ENCODE measurements around the gene PRR36.

DNA sequence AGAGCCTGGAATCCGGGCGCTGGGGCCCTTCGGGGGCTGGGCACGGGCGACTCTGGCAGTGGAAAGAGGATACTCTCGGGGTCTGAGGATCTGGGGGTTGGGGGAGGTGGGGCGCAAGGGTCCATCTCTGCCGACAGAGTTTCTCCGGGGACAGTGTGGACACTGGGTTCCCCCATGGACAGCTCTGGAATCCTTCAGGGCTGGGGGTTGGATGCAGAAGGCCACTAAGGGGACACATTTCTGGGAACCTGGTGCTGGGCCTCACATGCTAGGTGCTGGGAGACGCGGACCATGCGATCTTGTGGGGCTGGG is 42.7 kb upstream of the PRR36 start:
- TF ChIP-seq CTCF (IDR thresholded peaks at IDR 0.05; ENCODE audit: insufficient read depth, low read length) (no peak), POLR2AphosphoS5 (IDR thresholded peaks at IDR 0.05; ENCODE audit: low read depth) (no peak), REST (IDR thresholded peaks at IDR 0.05; ENCODE audit: insufficient replicate concordance, low read depth) (no peak), GABPA (IDR thresholded peaks at IDR 0.05; ENCODE audit: low read depth) (no peak), SPI1 (IDR thresholded peaks at IDR 0.05; ENCODE audit: borderline replicate concordance, low read depth) (no peak)
